ENCODE measurements around the gene SLC6A6. TPM values are rescaled to one million over a fixed set of nuclear protein-coding genes. Genes with fewer than 3 reads are reported as not detected.
"Not testable (repeated sequence)": the region's sequence is repeated elsewhere in the genome, so short reads cannot be mapped to it uniquely, and the experiment has no call there.

SLC6A6 gene
- total and polyA plus RNA-seq, 4 donors: 14.3 to 19.7 (median 16.9) TPM

DNA sequence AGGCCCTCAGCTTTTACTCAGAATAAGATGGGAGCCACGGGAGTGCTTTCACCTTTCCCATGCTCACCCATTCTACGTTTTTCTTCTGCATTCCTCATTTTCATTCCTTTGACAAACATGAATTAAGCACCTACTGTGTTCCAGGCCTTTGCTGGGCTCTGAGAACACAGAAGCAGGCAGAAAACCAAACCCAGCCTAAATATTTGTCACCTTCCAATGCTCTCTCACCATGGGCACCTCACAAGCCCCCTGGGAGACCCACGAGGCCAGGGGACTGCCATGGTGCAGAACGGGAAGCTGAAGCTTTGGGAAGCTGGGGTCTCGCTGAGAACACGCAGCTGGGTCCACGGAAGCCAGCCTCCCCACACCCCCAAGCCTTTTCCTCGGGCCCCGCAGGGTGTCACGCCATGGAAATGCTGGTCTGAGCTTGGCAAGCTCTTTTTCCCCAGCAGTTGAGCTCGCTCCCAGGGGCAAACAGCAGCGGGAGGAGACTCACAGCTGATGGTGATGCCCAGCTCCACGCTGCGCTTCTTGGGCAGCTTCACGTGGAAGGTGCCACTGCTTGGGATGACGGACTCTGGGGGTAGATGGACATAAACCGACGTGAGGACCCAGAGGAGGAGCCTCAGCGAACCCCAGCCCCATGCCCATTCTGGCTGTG is 110.0 kb downstream of the SLC6A6 start:
- Histone ChIP-seq H3K27ac (ENCODE audit: low read depth, low read length) (no peak overlapping the region), H3K27me3 (ENCODE audit: control insufficient read depth, insufficient read depth, low read length) (no peaks in the 10 kb centered on the region), H3K4me1 (ENCODE audit: control insufficient read depth, insufficient read depth, low read length) (peaks cover 20% of the 10 kb centered on the region), H3K4me3 (ENCODE audit: low read depth, low read length) (no peak overlapping the region), H3K36me3 (ENCODE audit: control insufficient read depth, insufficient read depth, low read length) (peaks cover 27% of the 10 kb centered on the region), H3K9me3 (ENCODE audit: control insufficient read depth, insufficient read depth, low read length) (no peaks in the 10 kb centered on the region)
- DNase-seq (ENCODE audit: low read depth in 4 of 6, low spot score in 6 of 6): no peak
- 87% methylated on average over 12 of the region's 19 CpGs for WGBS (ENCODE audit: insufficient coverage)

DNA sequence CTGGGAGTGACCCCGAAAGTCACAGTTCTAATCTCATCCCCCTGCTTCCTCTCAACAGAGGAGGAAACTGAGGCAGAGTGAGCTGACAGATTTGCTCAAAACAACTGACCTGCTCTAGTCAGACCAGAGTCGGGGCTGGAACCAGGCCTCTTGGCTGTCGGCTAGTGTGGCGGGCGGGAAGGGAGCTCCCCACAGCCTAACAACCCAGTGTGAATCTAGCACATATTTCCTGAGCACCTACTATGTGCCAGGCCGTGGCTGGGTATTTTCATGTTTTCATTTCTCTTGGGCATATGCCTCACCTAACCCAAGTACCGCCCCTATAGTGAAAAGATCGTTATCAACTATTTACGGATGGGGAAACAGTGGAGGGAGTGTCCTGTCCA is 110.5 kb downstream of the SLC6A6 start:
- no peak overlapping the region for H3K27ac ChIP-seq (ENCODE audit: low read depth, low read length)
- H3K4me3 ChIP-seq (ENCODE audit: low read depth, low read length): no peak overlapping the region
- 85% methylated on average over 8 of the region's 9 CpGs for WGBS (ENCODE audit: insufficient coverage)
- no peaks in the 10 kb centered on the region for H3K27me3 ChIP-seq (ENCODE audit: control insufficient read depth, insufficient read depth, low read length)
- H3K36me3 ChIP-seq (ENCODE audit: control insufficient read depth, insufficient read depth, low read length): peaks cover 31% of the 10 kb centered on the region
- no peak for DNase-seq (ENCODE audit: low read depth in 4 of 6, low spot score in 6 of 6)
- H3K9me3 ChIP-seq (ENCODE audit: control insufficient read depth, insufficient read depth, low read length): no peaks in the 10 kb centered on the region
- H3K4me1 ChIP-seq (ENCODE audit: control insufficient read depth, insufficient read depth, low read length): peaks cover 20% of the 10 kb centered on the region

- 87% methylated on average over 16 of the region's 18 CpGs for WGBS (ENCODE audit: insufficient coverage)
- no peaks in the 10 kb centered on the region for H3K27me3 ChIP-seq (ENCODE audit: control insufficient read depth, insufficient read depth, low read length)
- no peak for DNase-seq (ENCODE audit: low read depth in 4 of 6, low spot score in 6 of 6)
These were observed 111.3 kb downstream of the SLC6A6 start for GRCh38 chr3:14513566-14514322.

GRCh38 chr3:14514323-14514720 is 111.9 kb downstream of the SLC6A6 start:
- Histone ChIP-seq H3K27ac (ENCODE audit: low read depth, low read length) (no peak overlapping the region), H3K4me1 (ENCODE audit: control insufficient read depth, insufficient read depth, low read length) (peaks cover 18% of the 10 kb centered on the region), H3K27me3 (ENCODE audit: control insufficient read depth, insufficient read depth, low read length) (no peaks in the 10 kb centered on the region), H3K4me3 (ENCODE audit: low read depth, low read length) (no peak overlapping the region), H3K9me3 (ENCODE audit: control insufficient read depth, insufficient read depth, low read length) (no peaks in the 10 kb centered on the region), H3K36me3 (ENCODE audit: control insufficient read depth, insufficient read depth, low read length) (peaks cover 44% of the 10 kb centered on the region)
- WGBS (ENCODE audit: insufficient coverage): 90% methylated on average over 16 of the region's 17 CpGs
- no peak for DNase-seq (ENCODE audit: low read depth in 4 of 6, low spot score in 6 of 6)

More at GRCh38 chr3:14513566-14514322, 111.3 kb downstream of the SLC6A6 start:
- peaks cover 24% of the 10 kb centered on the region for H3K4me1 ChIP-seq (ENCODE audit: control insufficient read depth, insufficient read depth, low read length)
- no peaks in the 10 kb centered on the region for H3K9me3 ChIP-seq (ENCODE audit: control insufficient read depth, insufficient read depth, low read length)
- H3K4me3 ChIP-seq (ENCODE audit: low read depth, low read length): no peak overlapping the region
- H3K36me3 ChIP-seq (ENCODE audit: control insufficient read depth, insufficient read depth, low read length): peaks cover 39% of the 10 kb centered on the region
- no peak overlapping the region for H3K27ac ChIP-seq (ENCODE audit: low read depth, low read length)

DNA sequence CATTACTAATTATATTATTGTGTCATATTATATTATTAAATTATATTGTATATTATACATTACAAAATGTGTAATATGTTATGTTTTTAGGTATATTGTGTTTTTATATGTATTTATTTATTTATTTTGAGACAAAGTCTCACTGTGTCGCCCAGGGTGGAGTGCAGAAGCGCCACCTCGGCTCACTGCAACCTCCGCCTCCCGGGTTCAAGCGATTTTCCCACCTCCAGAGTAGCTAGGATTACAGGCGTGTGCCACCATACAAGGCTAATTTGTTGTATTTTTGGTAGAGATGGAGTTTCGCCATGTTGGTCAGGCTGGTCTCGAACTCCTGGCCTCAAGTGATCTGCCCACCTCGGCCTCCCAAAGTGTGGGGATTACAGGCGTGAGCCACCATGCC is 113.1 kb downstream of the SLC6A6 start:
- 100% methylated on average over 2 of the region's 11 CpGs for WGBS (ENCODE audit: insufficient coverage)
- H3K4me3 ChIP-seq (ENCODE audit: low read depth, low read length); DNase-seq (ENCODE audit: low read depth in 4 of 6, low spot score in 6 of 6); H3K9me3 ChIP-seq (ENCODE audit: control insufficient read depth, insufficient read depth, low read length); H3K27me3 ChIP-seq (ENCODE audit: control insufficient read depth, insufficient read depth, low read length); H3K27ac ChIP-seq (ENCODE audit: low read depth, low read length): not testable (repeated sequence)
- peaks cover 17% of the 10 kb centered on the region for H3K4me1 ChIP-seq (ENCODE audit: control insufficient read depth, insufficient read depth, low read length)
- peaks cover 54% of the 10 kb centered on the region for H3K36me3 ChIP-seq (ENCODE audit: control insufficient read depth, insufficient read depth, low read length)

DNA sequence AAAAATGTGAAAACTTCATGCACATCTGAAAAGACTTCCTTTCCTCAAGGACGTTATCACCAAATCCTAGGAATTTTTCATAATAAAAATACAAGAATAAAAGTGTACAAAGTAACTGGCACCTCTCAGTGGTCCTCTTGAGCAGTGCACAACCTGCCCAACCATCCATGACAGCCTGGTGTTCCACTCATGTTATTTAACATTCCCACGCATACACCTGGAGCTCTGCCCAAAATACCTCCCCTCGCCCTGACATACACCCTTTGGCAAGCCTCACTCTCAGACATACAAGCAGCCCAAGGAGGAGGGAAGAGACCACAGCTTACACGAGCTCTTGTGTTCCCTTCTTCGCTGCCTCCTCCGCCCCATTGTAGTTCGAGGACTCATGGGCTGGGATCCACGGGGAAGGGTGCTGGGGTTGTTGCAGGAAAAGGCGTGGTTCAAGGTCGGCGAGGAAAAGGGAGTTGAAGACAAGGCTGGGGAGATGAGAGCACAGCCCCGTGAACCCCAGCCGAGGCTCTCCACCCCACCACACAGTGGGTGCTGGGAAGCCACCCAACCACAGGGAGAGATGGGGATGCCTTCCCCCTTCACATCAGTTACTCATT is 114.4 kb downstream of the SLC6A6 start:
- Histone ChIP-seq H3K4me3 (ENCODE audit: low read depth, low read length) (no peak overlapping the region), H3K36me3 (ENCODE audit: control insufficient read depth, insufficient read depth, low read length) (peaks cover 50% of the 10 kb centered on the region), H3K9me3 (ENCODE audit: control insufficient read depth, insufficient read depth, low read length) (no peaks in the 10 kb centered on the region), H3K27ac (ENCODE audit: low read depth, low read length) (no peak overlapping the region), H3K27me3 (ENCODE audit: control insufficient read depth, insufficient read depth, low read length) (no peaks in the 10 kb centered on the region), H3K4me1 (ENCODE audit: control insufficient read depth, insufficient read depth, low read length) (peaks cover 8% of the 10 kb centered on the region)
- 67% methylated on average over 1 of the region's 13 CpGs for WGBS (ENCODE audit: insufficient coverage)
- DNase-seq (ENCODE audit: low read depth in 4 of 6, low spot score in 6 of 6): no peak

- Histone ChIP-seq H3K27ac (ENCODE audit: low read depth, low read length) (no peak overlapping the region), H3K36me3 (ENCODE audit: control insufficient read depth, insufficient read depth, low read length) (peaks cover 49% of the 10 kb centered on the region), H3K27me3 (ENCODE audit: control insufficient read depth, insufficient read depth, low read length) (no peaks in the 10 kb centered on the region), H3K4me3 (ENCODE audit: low read depth, low read length) (no peak overlapping the region), H3K4me1 (ENCODE audit: control insufficient read depth, insufficient read depth, low read length) (peaks cover 6% of the 10 kb centered on the region), H3K9me3 (ENCODE audit: control insufficient read depth, insufficient read depth, low read length) (no peaks in the 10 kb centered on the region)
- DNase-seq (ENCODE audit: low read depth in 4 of 6, low spot score in 6 of 6): no peak
- WGBS (ENCODE audit: insufficient coverage): 70% methylated on average over 22 of the region's 22 CpGs
These were observed 115.4 kb downstream of the SLC6A6 start for GRCh38 chr3:14517601-14518431.

DNA sequence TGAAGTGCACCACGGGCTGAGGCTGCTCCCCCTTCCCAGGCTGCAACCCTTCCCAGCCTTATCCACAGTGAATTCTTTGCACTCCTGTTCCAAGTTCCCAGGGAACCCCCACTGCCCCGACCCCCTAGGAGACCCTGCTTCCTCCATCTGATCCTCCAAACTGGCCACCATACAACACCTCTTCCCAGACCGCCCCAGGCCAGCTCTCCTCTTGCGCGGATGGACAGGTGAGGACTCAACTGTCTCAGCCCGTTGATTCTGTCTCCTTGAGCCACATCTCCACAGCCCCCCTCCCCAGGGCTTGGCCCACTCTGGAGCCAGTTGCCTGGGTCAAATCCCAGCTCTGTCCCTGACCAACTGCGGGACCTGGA is 116.0 kb downstream of the SLC6A6 start:
- Histone ChIP-seq H3K36me3 (ENCODE audit: control insufficient read depth, insufficient read depth, low read length) (peaks cover 48% of the 10 kb centered on the region), H3K4me3 (ENCODE audit: low read depth, low read length) (no peak overlapping the region), H3K27ac (ENCODE audit: low read depth, low read length) (no peak overlapping the region), H3K27me3 (ENCODE audit: control insufficient read depth, insufficient read depth, low read length) (no peaks in the 10 kb centered on the region), H3K9me3 (ENCODE audit: control insufficient read depth, insufficient read depth, low read length) (no peaks in the 10 kb centered on the region), H3K4me1 (ENCODE audit: control insufficient read depth, insufficient read depth, low read length) (peaks cover 6% of the 10 kb centered on the region)
- no peak for DNase-seq (ENCODE audit: low read depth in 4 of 6, low spot score in 6 of 6)
- WGBS (ENCODE audit: insufficient coverage): 74% methylated on average over 6 of the region's 7 CpGs

- H3K36me3 ChIP-seq (ENCODE audit: control insufficient read depth, insufficient read depth, low read length): peaks cover 44% of the 10 kb centered on the region
- no peak overlapping the region for H3K27ac ChIP-seq (ENCODE audit: low read depth, low read length)
- no peak overlapping the region for H3K4me3 ChIP-seq (ENCODE audit: low read depth, low read length)
- no peaks in the 10 kb centered on the region for H3K27me3 ChIP-seq (ENCODE audit: control insufficient read depth, insufficient read depth, low read length)
- WGBS (ENCODE audit: insufficient coverage): 87% methylated on average over 10 of the region's 11 CpGs
- H3K4me1 ChIP-seq (ENCODE audit: control insufficient read depth, insufficient read depth, low read length): peaks cover 6% of the 10 kb centered on the region
- H3K9me3 ChIP-seq (ENCODE audit: control insufficient read depth, insufficient read depth, low read length): no peaks in the 10 kb centered on the region
- no peak for DNase-seq (ENCODE audit: low read depth in 4 of 6, low spot score in 6 of 6)
These were observed 116.5 kb downstream of the SLC6A6 start for GRCh38 chr3:14518893-14519292.
